ENCODE measurements around the gene PREPL. TPM values are rescaled to one million over a fixed set of nuclear protein-coding genes. Genes with fewer than 3 reads are reported as not detected.

Gene PREPL
- total and polyA plus RNA-seq, 2 donors (not counting 1 experiment from before 2014, with no cell fraction given), result 5.5 to 34.0 TPM

DNA sequence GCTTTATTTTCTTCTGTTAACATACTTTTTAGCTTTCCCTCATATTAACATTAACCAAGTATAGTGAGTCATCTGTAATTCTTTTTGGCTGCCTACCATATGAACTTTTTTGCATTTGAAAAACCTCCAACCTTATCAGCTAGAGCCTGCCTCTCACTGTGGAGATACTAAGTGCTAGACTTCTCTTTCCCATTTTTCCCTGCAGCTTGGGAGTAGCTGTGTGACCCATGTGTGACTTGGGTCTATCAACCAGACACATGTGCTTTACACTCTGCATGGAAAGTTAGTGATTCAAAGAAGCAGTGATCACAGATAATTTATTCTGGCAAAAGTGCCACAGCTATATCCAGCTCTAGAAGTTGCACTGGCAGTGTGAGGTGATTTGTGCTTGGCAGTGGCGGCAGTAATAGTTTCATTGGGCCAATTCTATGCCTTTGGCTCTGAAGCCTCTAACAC, 36.3 kb downstream of the PREPL start:
- Histone ChIP-seq H3K27me3 (replicated peaks in 1 of 4; ENCODE audit: control extremely low read depth in 1 of 4, control insufficient read depth in 3 of 4, insufficient read depth in 4 of 4, low read length in 3 of 4) (no peaks in the 10 kb centered on the region), H3K4me3 (ENCODE audit: control extremely low read depth in 1 of 5, extremely low read depth in 1 of 5, insufficient read depth in 1 of 5, low read depth in 2 of 5, low read length in 4 of 5) (no peak overlapping the region), H3K4me1 (ENCODE audit: control insufficient read depth in 2 of 2, insufficient read depth in 2 of 2, low read length in 2 of 2) (no peaks in the 10 kb centered on the region), H3K36me3 (replicated peaks in 1 of 2; ENCODE audit: control extremely low read depth in 1 of 2, control insufficient read depth in 1 of 2, extremely low read depth in 1 of 2, insufficient read depth in 2 of 2, low read length in 1 of 2) (peaks cover 6 to 54% of the 10 kb centered on the region in 2 experiments), H4K20me1 (ENCODE audit: control insufficient read depth, insufficient read depth, low read length, poor library complexity, severe bottlenecking) (no peaks in the 10 kb centered on the region), H3K9ac (ENCODE audit: low read length) (no peak overlapping the region), H3K4me2 (replicated peaks; ENCODE audit: low read depth, low read length, poor library complexity, severe bottlenecking) (no peak overlapping the region), H3K79me2 (ENCODE audit: control insufficient read depth, insufficient read depth, low read length) (no peaks in the 10 kb centered on the region), H2AFZ (ENCODE audit: insufficient read depth, low read depth, low read length, poor library complexity, severe bottlenecking) (no peak overlapping the region), H3K27ac (ENCODE audit: low read length in 2 of 2) (no peak overlapping the region), H3K9me3 (ENCODE audit: control extremely low read depth in 1 of 3, control insufficient read depth in 2 of 3, insufficient read depth in 1 of 3, low read length in 2 of 3) (no peaks in the 10 kb centered on the region)
- ATAC-seq (ENCODE audit: low read depth) (no peak), DNase-seq (no peak)
- POLR2A ChIA-PET, result no interaction called here
- CTCF ChIA-PET, result interaction anchor here (1.0 kb wide), 1 partner anchor 14 kb away, joined by 3 read pairs; no protein-coding TSS in a partner anchor
- TF ChIP-seq EZH2 (IDR thresholded peaks at IDR 0.05; ENCODE audit: borderline replicate concordance, insufficient read depth, low read depth, low read length, poor library complexity, severe bottlenecking), result no peak
- TF ChIP-seq, protein P1, sequence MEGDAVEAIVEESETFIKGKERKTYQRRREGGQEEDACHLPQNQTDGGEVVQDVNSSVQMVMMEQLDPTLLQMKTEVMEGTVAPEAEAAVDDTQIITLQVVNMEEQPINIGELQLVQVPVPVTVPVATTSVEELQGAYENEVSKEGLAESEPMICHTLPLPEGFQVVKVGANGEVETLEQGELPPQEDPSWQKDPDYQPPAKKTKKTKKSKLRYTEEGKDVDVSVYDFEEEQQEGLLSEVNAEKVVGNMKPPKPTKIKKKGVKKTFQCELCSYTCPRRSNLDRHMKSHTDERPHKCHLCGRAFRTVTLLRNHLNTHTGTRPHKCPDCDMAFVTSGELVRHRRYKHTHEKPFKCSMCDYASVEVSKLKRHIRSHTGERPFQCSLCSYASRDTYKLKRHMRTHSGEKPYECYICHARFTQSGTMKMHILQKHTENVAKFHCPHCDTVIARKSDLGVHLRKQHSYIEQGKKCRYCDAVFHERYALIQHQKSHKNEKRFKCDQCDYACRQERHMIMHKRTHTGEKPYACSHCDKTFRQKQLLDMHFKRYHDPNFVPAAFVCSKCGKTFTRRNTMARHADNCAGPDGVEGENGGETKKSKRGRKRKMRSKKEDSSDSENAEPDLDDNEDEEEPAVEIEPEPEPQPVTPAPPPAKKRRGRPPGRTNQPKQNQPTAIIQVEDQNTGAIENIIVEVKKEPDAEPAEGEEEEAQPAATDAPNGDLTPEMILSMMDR (IDR thresholded peaks at IDR 0.05), result no peak
- no peaks in the 10 kb centered on the region for H3K4me1 Mint-ChIP-seq
- no peaks in the 10 kb centered on the region for H3K9me3 Mint-ChIP-seq (ENCODE audit: insufficient read depth)
- intact Hi-C loops (cut with micrococcal nuclease), result no loop called here
- H3K4me3 Mint-ChIP-seq, result no peak overlapping the region
- H3K27me3 Mint-ChIP-seq, result no peaks in the 10 kb centered on the region
- no peak overlapping the region for H3K27ac Mint-ChIP-seq
- WGBS (ENCODE audit: insufficient coverage), result no CpG with 5 or more reads among the region's 1 CpG

DNA sequence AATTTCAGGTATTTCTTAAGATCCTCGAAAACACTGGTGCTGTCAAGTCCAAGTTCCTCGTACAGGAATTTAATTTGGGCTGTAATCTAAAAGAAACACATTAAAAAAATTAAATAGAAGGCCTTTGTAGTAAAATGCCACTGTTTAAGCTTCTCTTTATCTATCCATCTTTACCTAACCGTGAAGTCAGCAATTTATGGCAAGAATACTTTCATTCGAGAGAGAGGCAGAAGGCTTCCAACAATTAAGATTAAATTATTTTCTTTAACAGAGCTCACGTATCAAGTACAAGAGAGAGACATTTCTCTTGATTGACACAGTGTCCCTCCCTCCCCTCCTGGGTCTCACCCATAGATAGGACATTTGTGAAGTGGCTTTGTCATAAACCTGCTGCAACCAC, 39.9 kb downstream of the PREPL start:
- H3K9me3 Mint-ChIP-seq (ENCODE audit: insufficient read depth), result no peaks in the 10 kb centered on the region
- no peak overlapping the region for H3K4me2 ChIP-seq (replicated peaks; ENCODE audit: low read depth, low read length, poor library complexity, severe bottlenecking)
- WGBS (ENCODE audit: insufficient coverage), result 90% methylated on average over 2 of the region's 5 CpGs
- H3K79me2 ChIP-seq (ENCODE audit: control insufficient read depth, insufficient read depth, low read length), result no peaks in the 10 kb centered on the region
- no peak overlapping the region for H3K4me3 ChIP-seq (ENCODE audit: control extremely low read depth in 1 of 5, extremely low read depth in 1 of 5, insufficient read depth in 1 of 5, low read depth in 2 of 5, low read length in 4 of 5)
- no peaks in the 10 kb centered on the region for H4K20me1 ChIP-seq (ENCODE audit: control insufficient read depth, insufficient read depth, low read length, poor library complexity, severe bottlenecking)
- DNase-seq (no peak), ATAC-seq (ENCODE audit: low read depth) (no peak)
- H3K36me3 ChIP-seq (replicated peaks in 1 of 2; ENCODE audit: control extremely low read depth in 1 of 2, control insufficient read depth in 1 of 2, extremely low read depth in 1 of 2, insufficient read depth in 2 of 2, low read length in 1 of 2), result peaks cover 4 to 48% of the 10 kb centered on the region in 2 experiments
- no peak overlapping the region for H3K9ac ChIP-seq (ENCODE audit: low read length)
- CTCF ChIA-PET, result no interaction called here
- no peak overlapping the region for H3K4me3 Mint-ChIP-seq
- no peak overlapping the region for H3K27ac Mint-ChIP-seq
- H2AFZ ChIP-seq (ENCODE audit: insufficient read depth, low read depth, low read length, poor library complexity, severe bottlenecking), result no peak overlapping the region
- H3K27me3 Mint-ChIP-seq, result no peaks in the 10 kb centered on the region
- TF ChIP-seq, protein P1 (IDR thresholded peaks at IDR 0.05), result no peak
- no peak for TF ChIP-seq EZH2 (IDR thresholded peaks at IDR 0.05; ENCODE audit: borderline replicate concordance, insufficient read depth, low read depth, low read length, poor library complexity, severe bottlenecking)
- POLR2A ChIA-PET, result no interaction called here
- H3K4me1 ChIP-seq (ENCODE audit: control insufficient read depth in 2 of 2, insufficient read depth in 2 of 2, low read length in 2 of 2), result no peaks in the 10 kb centered on the region
- intact Hi-C loops (cut with micrococcal nuclease), result no loop called here
- no peaks in the 10 kb centered on the region for H3K4me1 Mint-ChIP-seq
- no peak overlapping the region for H3K27ac ChIP-seq (ENCODE audit: low read length in 2 of 2)
- no peaks in the 10 kb centered on the region for H3K9me3 ChIP-seq (ENCODE audit: control extremely low read depth in 1 of 3, control insufficient read depth in 2 of 3, insufficient read depth in 1 of 3, low read length in 2 of 3)
- H3K27me3 ChIP-seq (replicated peaks in 1 of 4; ENCODE audit: control extremely low read depth in 1 of 4, control insufficient read depth in 3 of 4, insufficient read depth in 4 of 4, low read length in 3 of 4), result no peaks in the 10 kb centered on the region

Data from B cell (primary cell).